ENCODE measurements around the gene PTPRG.

The PTPRG gene

DNA sequence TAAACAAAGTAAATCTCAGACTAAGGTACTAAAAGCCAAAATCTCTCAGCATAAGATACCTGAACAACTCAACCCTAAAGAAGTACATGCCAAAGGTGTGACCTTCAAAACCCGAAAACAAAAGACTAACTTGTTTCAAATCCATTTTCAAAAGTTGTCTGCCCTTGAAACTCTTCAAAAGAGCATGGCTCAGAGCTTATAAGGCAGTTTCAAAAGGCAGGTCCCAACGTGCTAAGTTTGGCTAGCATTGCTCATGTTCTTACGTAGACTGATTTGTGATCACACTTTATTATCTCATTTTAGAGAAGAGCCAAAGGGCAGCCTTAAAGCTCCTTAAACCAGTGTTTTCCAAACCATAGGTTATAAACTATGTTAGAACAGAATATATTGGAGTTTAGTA, 699.8 kb downstream of the PTPRG start:
- DNase-seq, result no peak

DNA sequence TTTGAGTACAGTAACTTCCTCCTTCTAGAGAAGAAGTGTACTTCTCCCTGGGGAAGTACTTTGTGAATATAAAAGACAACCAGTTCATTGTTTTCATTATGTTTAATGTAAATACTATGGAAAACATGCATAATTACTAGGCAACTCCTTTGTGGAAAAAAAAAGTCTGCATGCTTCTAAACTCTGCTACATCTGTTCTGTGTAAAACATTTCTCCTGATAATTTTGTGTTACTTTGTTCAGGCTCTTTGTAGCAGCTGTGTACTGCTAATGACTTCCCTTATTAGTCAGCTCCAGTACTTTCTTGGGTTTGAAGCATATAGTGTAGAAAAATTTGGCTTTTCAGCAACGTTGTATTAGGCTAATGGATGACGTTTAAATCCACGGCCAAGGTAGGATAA, 700.4 kb downstream of the PTPRG start:
- no peak for DNase-seq

DNA sequence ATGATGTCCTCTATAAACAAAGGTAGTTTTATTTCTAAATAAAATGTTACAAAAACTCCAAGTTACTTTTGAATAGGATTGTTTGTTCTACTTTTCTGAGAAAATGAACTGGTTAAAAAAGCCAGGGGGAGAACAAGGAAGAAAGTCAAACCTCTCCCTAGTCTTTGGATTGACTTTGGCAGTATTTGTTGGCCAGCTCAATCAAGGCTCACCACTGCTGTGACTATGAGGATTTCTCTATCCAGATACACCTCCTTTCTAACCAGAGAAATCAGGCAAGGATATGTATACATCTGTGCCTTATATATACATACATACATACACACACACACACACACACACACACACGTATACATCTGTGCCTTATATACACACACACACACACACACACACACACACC, 704.2 kb downstream of the PTPRG start:
- DNase-seq, result no peak

DNA sequence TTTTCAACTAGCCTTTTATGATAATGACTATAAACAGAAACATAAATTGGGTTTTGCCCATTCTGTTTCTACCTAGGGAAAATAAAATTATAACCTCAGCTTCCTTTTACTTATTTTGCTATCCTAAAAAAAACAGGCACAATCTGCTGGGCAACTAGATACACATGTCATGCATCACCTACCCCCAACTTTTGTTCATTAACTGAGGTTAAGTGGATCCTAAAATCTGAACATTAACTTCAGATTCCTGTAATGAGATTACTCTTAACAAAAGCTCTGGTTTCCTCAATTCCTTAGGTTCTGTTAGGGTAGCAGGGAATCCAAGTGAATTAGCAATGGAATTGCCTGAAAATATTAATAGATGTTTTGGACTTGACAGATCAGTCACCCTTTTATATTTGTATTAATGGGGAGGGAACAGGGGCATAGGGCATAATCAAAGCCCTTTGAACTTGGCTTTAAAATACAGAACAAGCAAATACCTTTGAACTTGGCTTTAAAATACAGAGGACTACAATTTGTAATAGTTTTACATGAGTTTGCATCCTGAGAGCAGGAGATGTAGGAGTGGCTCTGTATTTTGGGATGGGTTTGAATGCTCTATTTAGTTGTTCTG, 705.4 kb downstream of the PTPRG start:
- no peak for DNase-seq

DNA sequence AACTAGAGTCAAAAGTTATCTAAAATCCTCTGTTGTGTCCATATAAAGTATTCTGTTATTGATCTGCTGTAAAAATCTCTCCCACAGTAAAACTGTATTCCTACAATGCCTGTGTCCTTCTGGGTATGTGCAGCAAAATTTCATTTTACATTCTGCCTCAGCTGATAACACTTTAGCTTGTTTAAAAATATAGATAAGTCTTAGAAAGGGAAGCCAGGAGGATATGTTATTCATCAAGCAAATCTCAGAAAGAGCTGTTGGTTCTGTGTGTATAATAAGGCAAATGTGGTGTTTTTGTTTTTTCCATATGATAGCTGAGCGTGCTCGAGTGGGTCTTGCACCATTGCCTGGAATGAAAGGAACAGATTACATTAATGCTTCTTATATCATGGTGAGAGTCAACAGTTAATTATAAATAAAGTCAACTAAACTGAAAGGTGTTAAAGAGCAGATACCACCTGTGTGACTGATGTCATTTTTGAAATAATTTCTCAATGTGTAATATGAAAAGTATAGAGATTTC, 715.3 kb downstream of the PTPRG start:
- DNase-seq, result no peak

DNA sequence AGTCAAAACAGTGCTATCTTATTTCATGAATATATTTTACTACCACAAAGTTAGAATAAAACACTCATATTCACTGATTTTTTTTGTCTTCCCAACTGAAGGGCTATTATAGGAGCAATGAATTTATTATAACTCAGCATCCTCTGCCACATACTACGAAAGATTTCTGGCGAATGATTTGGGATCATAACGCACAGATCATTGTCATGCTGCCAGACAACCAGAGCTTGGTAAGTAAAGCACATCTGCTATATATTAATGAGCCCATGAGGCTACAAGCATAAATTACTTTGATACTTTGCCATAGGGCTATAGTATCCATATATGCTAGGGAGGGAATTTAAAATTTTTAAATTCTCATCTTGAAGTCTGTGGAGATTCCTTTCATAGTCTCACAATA, 716.1 kb downstream of the PTPRG start:
- DNase-seq, result no peak

DNA sequence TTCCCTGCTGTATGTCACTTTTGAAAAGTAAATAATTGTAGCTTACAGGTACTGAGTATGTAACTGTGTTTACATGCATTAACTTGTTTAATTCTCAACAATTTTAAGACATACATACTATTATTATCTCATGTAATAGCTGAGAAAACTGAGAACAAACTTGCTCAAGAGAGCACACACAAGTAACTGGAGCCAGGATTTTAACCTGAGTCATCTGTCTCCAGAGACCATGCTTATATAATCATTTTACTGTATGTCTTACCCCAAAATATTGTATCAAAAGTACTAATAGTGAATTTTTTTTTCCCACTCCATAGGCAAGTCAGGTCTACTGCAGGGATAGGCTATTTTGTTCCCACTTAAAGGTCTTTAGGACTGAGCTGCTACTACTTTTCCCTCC, 716.6 kb downstream of the PTPRG start:
- no peak for DNase-seq

DNA sequence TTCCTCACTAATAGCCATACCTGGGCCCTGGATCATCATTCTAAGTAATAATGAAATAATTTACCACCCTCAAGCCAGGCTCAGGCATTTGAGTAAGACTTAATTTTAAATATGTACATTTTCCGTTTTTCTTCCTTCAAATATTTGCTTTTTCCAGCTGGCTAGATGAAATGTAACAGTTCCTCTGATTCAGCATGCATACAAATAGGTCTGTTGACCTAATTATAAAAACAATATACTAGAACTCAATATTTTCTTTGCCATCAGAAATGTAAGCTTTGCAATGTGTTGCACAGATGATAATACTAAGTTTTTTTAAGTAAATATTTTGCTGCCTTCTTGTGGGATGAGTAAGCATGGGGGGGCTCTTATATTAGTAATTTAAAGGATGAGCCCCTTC, 720.4 kb downstream of the PTPRG start:
- DNase-seq, result peak; percentile 15

DNA sequence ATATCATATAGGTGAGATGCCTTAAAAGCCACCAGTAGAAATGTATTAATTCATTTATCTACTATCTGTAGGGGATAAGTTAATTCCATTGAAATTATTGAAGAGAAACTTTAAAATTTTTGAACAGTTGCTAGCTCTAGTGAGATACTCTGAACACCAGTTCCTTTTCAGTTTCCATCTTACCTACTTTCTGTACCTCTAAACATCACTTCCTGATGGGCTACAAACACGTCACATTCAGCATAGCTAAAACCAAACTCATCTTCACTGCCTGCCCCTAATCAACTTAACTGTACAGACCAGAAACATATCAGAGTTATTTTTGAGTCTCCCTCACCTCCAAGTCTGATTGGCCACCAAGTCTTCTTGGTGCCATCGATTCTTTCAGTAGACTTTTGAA, 723.1 kb downstream of the PTPRG start:
- DNase-seq, result no peak

DNA sequence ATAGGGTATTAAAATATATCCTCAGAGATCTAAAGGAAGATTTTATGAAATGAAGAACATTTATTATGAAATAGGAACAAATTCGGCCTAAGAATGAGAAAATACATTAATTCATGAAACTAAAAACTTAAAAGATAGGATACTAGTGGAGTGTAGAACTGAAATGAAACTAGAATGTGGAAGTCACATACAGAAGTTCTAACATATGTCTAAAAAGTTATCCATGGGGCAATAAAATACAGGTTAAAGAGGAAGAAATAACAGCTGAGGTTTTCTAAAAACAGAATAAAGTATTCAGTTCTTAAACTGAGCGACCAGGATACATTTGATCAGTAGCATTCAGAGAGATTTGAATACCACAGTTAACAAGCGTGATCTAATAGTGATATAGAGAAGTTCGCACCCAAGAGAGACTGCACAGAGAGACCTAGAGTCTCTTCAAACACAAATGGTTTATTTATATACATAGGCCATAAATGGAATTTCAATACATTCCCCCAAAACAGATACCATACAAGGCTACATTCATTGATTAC, 726.1 kb downstream of the PTPRG start:
- no peak for DNase-seq

DNA sequence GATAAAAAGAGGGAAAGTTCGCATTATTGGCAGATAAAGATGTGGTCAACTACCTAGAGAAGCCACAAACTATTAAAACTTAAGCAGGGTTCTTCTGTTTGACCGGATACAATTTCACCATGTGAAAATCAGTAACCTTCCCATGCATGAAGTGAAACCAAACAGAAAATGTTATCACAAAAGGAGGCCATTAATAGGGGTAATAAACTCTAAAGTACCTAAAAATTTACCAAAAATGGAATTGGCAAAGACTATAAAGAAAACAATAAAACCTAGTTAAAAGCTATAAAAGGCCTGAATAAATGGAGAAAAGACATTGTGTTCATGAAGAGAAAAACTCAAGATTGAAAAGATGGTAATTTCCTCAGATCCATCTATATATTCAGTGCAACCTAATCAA, 728.6 kb downstream of the PTPRG start:
- DNase-seq, result no peak

DNA sequence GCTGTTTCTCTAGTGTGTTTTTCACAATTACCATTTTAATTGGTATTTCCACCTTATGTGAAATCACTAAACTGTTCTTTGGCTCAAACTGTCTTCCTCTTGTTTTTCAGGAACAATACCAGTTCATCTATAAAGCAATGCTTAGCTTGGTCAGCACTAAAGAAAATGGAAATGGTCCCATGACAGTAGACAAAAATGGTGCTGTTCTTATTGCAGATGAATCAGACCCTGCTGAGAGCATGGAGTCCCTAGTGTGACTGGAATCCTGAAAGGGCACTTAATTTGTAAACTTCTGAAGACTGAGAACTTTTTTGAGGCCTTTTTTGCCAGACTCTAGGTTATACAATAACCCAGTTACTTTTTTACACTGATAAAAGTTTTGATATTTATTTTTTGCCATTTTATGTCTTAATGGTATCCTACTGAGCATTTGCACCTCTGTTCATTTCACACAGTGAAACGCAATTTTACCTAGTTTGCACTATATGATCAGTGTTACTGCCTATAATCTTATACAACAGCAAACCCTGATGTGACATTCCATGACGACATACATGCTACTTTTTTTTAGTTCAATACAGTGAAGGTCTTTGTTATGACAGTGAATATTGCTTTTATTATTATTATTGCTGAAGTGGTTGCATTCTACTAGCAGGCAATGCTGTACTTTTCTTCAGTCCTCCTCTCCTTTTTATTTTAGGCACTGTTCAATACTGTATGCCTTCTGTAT, 731.8 kb downstream of the PTPRG start:
- no peak for DNase-seq

DNA sequence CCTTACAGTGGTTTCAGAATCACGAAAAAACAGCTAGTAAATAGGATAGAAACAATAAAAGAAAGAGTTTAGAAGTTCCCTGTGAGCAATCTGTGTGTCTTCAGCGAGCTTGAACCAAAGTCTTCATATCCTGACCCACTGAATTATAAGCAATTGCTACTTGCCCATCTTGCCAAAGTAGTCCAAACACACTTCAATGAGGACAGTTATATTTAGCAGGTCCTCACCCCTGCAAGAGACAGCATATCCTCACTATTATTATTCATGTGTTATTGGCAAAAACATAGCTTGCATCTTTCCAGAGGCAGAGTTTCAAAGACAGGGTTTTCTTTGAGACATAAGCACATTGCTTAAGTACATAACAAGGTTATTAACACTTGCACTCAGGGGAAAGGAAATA, 734.2 kb downstream of the PTPRG start:
- DNase-seq, result no peak

DNA sequence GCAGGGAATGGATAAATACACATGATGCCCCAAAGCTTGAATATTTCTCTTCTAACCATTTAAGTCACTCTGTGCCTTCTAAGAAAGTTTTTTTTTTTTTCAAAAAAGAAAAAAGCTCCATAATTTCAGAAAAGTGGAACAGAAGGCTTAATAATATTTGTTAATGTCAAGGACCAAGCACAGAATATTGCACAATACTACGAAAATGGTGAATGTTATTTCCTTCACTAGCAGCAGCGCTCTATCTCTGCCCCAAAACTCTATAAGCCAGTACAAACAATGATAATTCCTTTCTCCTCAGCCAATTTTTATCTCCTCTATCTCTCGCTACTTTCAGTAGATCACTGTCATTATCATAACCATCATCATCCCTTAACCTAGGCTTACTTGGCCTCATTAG, 739.2 kb downstream of the PTPRG start:
- DNase-seq, result no peak

DNA sequence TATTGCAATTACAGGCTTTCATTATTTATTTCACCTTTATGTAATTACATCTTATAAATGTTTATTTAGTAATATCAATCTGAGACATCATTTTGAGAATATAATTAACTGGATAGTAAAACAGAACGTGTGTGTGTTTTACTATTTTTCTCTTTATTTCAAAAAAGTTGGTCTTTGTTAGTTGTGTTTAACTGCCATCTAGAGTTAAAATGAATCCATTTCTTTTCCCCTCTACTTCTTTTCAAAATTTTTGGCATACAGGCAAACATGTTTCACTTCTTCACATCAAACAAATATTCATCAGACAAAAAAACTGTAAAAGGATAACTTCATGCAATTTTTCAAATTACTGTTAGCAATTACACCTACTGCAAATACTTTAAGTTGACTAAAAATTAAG, 750.8 kb downstream of the PTPRG start:
- no peak for DNase-seq

DNA sequence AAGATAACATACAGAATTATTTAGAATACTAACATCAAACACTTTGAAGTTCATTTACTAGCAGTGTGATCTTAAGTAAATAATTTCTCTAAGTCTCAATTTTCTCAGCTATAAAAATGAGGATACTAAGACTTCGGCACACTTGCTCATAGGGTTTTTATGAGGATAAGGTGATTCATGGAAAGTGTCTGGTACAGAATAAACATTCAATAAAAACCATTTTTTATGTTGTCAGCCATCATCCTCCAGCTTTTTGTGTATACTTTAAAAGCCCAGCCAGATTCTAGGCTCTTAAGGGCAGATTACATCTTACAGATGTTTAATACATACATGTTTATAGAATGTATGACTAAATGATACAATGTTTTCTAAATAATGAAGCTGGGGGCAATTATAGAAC, 755.2 kb downstream of the PTPRG start:
- DNase-seq, result no peak

DNA sequence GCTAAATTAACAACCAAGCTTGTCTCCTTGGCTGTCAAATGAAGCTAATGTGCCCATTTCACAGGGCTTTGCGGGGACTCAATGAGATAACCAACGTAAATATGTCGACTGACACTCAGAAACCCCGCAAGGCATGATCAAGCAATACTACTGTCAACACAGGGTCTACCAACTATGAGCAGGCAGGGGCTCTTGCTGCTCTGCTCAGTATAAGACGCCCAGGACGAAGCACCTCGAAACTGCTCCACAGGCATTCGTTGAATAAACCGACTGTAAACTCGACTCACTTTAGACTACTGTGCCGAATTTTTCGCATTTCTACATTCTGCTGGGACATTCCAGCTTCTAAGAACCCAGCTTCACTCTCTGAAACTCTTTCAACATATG, 757.0 kb downstream of the PTPRG start:
- DNase-seq, result no peak

DNA sequence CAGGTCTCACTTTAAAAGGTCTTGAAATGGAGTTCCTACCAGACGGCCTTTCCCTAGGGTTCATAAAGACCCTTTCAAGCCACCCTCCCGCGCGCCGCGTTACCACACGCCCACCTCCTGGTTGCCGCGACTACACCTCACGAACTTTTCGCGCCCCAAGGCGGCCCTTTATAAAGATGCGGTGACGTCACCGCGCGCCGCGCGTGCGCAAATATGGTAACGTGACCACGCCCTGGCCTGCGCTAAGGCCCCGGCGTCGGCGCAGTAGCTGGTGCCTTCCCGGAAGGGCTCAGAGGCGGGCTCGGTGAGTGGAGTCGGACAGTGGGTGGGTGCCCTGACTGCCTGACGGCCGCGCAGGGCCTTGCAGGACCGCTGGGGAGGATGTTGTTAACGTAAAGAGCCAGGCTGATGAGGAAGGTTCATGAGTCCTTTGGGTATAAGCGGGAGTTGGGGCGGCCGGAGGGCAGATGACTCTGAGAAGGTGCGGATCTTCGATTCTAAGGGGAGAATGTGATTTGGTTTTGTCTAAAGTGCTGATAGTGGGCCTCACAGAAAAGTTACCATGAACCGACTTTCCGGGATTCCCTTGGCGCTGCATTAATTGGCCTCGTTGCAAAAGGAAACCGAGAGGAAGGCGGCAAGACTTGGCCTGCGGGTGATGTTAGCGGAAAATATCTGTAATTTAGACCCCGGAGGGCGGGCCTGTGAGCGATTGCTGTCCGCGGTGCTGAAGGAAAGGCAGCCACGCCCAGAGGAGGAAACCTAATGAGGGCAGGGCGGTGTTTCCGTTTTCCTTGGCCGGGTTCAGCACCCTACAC, 757.6 kb downstream of the PTPRG start:
- peak; percentile 85 for DNase-seq

DNA sequence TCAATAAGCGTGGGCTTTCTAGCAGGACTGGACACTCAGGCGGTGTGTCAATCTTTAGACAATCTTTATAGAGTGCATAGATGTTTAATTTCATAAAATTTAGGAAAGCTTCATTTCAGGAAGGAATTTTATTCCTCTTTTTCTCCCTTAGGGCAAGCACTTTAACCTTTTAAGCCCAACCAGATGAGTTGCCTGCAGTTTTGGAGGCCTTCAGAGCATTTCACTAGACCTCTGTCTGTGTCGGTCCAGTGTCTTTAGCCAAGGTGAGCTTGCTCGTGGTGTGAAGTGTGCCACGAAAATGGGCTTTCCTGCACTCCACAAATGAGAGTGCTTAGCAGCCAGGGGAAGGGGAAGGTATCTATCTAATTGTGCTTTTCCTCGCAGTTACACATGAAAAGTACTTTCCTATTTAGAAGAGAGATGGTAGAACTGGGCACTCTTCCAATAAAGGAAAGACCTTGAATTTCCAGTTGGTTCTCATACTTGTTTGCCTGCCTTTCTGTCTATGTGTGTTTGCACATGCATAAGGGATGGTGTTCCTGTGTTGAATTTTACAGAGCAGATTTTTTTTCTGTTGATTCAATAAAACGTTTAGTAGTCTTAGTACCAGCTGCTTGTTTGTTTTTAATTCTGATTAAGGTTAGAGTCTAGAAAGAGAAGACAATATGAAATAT, 758.3 kb downstream of the PTPRG start:
- no peak for DNase-seq

DNA sequence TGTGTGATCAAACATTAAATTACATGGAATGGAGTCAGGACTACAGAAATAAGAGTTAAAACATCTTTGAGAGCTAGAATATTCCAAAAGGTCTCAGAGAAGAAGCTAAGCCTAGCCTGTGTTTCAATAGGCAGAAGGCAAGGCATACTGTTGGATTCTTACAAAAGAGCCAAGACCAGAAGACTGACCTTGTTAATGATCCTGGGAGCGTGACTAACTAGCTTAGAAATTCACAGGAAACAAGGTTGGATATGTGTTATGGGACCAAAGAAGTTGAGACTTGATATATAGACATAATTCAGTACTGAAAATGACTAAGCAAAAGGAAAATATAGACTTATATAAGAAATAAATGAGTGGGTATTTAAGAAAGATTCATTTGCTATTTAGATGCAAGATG, 761.9 kb downstream of the PTPRG start:
- DNase-seq, result no peak

DNA sequence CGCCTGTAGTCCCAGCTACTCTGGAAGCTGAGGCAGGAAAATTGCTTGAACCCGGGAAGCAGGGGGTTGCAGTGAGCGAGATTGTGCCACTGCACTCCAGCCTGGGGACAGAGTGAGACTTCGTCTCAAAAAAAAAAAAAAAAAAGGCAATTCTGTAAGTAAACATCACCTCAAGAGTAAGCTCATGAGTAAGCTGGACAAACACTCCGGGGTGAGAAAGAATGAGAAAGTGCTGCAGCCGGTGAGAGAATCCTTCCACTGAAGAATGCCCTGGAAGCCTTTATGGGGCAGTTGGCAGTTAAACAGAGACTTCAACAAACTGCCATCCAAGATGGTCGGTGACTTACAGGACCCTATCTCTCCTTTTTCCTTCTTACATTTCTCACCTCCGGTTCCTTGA, 764.5 kb downstream of the PTPRG start:
- no peak for DNase-seq

DNA sequence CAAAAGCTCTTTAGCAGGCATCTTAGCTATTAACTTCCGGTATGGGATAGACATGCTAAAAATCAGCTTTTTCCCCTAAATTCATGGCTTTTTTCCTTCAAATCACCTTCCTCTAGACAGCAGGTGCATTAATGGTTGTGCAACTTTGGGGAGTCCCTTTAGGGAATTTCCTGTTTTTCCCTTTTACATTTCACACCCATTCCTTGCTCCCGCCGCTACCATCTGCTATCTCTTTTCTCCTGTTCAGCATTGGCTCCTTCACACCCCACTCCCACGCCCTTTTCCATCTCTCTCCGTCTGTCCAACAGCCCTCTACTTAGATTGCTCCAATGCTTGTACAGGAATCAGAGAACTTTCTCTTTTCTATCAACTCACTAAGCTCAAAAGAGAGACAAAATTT, 768.6 kb downstream of the PTPRG start:
- no peak for DNase-seq

DNA sequence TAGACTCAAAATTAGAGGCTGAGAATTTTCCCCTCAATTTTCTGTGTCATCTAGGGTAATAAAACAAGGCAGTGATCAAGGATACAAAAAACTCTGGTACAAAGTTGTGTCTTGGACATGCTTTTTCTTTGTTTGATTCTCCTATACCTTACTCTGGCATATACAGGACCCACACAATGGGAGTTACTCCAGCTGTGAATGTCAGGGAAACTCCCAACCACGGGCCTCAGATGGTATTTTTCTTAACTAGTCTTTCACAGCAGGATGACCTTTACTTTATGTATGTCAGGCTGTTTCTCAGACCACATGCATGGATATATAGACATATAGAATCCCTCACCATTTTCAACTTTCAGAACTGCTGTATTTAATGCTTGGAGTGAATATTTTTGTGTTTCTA, 770.6 kb downstream of the PTPRG start:
- DNase-seq, result no peak

All from HCEC 1CT (cell line).